ENCODE measurements around the gene CTAGE1.
"Not testable (repeated sequence)": the region's sequence is repeated elsewhere in the genome, so short reads cannot be mapped to it uniquely, and the experiment has no call there.

Gene CTAGE1, protein sequence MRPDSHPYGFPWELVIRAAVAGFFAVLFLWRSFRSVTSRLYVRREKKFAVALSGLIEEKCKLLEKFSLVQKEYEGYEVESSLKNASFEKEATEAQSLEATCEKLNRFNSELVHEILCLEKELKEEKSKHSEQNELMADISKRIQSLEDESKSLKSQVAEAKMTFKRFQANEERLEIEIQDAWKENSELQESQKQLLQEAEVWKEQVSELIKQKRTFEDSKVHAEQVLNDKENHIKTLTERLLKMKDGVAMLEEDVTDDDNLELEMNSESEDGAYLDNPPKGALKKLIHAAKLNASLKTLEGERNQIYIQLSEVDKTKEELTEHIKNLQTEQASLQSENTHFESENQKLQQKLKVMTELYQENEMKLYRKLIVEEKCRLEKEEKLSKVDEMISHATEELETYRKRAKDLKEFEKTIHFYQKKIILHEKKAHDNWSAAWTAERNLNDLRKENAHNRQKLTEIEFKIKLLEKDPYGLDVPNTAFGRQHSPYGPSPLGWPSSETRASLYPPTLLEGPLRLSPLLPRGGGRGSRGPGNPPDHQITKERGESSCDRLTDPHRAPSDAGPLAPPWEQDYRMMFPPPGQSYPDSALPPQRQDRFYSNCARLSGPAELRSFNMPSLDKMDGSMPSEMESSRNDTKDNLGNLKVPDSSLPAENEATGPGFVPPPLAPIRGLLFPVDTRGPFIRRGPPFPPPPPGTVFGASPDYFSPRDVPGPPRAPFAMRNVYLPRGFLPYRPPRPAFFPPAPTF

GRCh38 chr18:22417496-22418188, at the start of gene CTAGE1:
Gene CTAGE1, minus strand, starts transcription at chr18:22417915. Its CDS starts 104 bp downstream, at chr18:22417811.
- H3K4me3 Mint-ChIP-seq, result no peak within 1 kb of the TSS
- no peak within 1 kb of the TSS for H3K27ac Mint-ChIP-seq

GRCh38 chr18:22466608-22467395, 49.1 kb upstream of the CTAGE1 start:
- ATAC-seq (replicated peaks) (no peak), DNase-seq (no peak)
- Mint-ChIP-seq H3K4me1 (no peaks in the 10 kb centered on the region), H3K4me3 (no peak overlapping the region), H3K27ac (no peak overlapping the region), H3K36me3 (no peaks in the 10 kb centered on the region), H3K27me3 (no peaks in the 10 kb centered on the region), H3K9me3 (peaks cover 3 to 5% of the 10 kb centered on the region in 2 donors)

More at GRCh38 chr18:22417496-22418188, at the start of gene CTAGE1:
- no peaks in the 10 kb centered on the region for H3K36me3 Mint-ChIP-seq
- ATAC-seq (replicated peaks) (no peak), DNase-seq (no peak)
- H3K9me3 Mint-ChIP-seq, result peaks cover 0 to 11% of the 10 kb centered on the region in 2 donors
- no peaks in the 10 kb centered on the region for H3K27me3 Mint-ChIP-seq
- H3K4me1 Mint-ChIP-seq, result no peaks in the 10 kb centered on the region

DNA sequence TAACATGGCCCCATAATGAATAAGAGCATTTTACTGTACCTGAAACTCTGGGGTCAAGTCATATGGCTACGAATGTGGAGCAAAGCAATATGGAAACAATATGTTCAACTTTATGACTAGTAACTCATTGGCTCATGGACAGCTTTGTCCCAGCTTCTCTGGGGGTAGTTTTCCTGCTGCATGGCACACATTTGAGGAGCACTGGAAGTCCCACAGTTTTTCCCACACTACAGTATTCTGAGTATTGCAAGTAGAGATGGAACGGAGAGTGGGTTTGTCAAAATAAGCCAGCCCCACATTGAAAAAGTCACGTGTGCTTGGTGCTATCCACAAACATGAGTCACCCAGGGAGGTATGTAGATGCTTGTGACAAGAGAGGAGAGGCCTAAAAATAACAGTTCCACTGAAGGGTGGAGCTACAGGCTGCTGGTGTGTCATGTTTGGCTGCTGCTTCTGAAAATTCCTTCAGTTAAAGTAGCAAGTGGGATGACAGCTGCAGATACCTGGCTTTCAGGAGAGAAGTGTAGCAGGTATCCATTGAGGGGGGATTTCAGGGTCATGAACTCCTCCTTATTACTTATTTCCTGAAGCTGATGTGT, 48.2 kb upstream of the CTAGE1 start:
- DNase-seq (no peak), ATAC-seq (replicated peaks) (no peak)
- no peak overlapping the region for H3K27ac Mint-ChIP-seq
- H3K9me3 Mint-ChIP-seq, result peaks cover 3 to 5% of the 10 kb centered on the region in 2 donors
- H3K4me3 Mint-ChIP-seq, result no peak overlapping the region
- H3K36me3 Mint-ChIP-seq, result no peaks in the 10 kb centered on the region
- no peaks in the 10 kb centered on the region for H3K27me3 Mint-ChIP-seq
- H3K4me1 Mint-ChIP-seq, result no peaks in the 10 kb centered on the region

DNA sequence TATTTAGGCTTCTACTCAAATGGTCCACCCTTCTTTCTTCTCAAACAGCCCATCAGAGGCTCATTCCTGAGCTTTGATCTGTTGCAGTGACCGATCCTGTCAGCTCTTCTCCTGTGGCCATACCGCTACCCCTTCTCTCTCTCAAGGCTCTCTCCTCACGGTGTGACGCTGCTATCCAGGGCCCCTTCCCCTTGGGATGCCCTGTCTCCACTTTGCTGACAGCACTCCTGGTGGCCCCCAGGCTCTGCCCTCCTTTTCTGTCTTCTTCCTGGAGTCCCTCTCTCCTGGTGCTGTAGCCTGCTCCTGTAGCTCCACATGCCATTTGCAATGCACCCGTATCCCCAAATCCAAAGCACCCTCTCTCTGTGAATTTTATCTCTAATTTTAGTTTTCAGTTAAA, 45.4 kb upstream of the CTAGE1 start:
- DNase-seq (no peak), ATAC-seq (replicated peaks) (no peak)
- Mint-ChIP-seq H3K9me3 (peaks cover 0 to 2% of the 10 kb centered on the region in 2 donors), H3K36me3 (no peaks in the 10 kb centered on the region), H3K27me3 (no peaks in the 10 kb centered on the region), H3K4me3 (no peak overlapping the region), H3K4me1 (no peaks in the 10 kb centered on the region), H3K27ac (no peak overlapping the region)

GRCh38 chr18:22459491-22459890, 41.8 kb upstream of the CTAGE1 start:
- H3K4me3 Mint-ChIP-seq, result no peak overlapping the region
- peaks cover 0 to 1% of the 10 kb centered on the region in 2 donors for H3K4me1 Mint-ChIP-seq
- no peak for DNase-seq
- H3K36me3 Mint-ChIP-seq, result no peaks in the 10 kb centered on the region
- H3K27ac Mint-ChIP-seq, result no peak overlapping the region
- H3K27me3 Mint-ChIP-seq, result no peaks in the 10 kb centered on the region
- no peak for ATAC-seq (replicated peaks)
- H3K9me3 Mint-ChIP-seq, result peaks cover 0 to 2% of the 10 kb centered on the region in 2 donors

DNA sequence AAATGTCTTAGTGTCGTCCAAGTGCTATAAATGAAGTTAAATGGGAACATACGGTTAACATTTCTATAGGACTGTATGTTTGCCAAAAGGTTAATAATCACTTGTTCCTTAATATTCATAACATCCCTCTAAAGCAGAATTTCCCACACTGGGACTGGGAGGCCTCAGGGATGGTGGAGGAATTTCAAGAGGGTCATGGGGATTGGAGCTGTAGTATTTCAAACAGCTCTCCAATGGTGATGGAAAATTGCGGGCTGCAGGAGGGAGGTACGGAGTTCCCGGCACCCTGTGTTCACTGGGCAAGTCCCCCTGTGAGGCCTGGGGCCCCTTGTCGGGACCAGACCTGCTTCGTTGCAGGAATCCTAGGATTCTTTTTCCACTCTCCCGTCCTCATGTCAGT, 39.8 kb upstream of the CTAGE1 start:
- no peak overlapping the region for H3K4me3 Mint-ChIP-seq
- ATAC-seq (replicated peaks), result no peak

DNA sequence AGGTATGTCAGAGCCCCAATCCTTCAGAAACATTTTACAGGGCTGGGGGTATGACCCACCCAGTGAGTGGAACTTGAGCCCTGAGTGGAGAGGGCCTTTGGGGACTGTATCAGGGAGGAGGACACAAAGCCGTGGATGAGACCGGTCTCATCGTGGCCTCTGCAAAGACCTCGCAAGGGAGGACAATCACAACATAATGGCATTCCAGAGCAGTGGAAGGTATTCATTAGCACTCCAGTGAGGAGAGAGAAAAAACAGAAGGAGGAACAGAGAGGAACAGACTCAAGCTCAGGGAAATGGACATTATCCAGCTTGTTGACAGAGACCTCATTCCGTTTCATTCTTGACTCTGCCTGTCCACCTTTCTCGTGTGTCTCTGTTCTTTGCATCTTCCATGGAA, 38.8 kb upstream of the CTAGE1 start:
- Mint-ChIP-seq H3K27me3 (no peaks in the 10 kb centered on the region), H3K36me3 (no peaks in the 10 kb centered on the region)

More for the DNA sequence above, 39.8 kb upstream of the CTAGE1 start:
- Mint-ChIP-seq H3K36me3 (no peaks in the 10 kb centered on the region), H3K27me3 (no peaks in the 10 kb centered on the region), H3K9me3 (no peaks in the 10 kb centered on the region), H3K27ac (no peak overlapping the region), H3K4me1 (peaks cover 0 to 1% of the 10 kb centered on the region in 2 donors)
- no peak for DNase-seq

GRCh38 chr18:22456116-22456480, 38.4 kb upstream of the CTAGE1 start:
- no peak overlapping the region for H3K27ac Mint-ChIP-seq
- H3K9me3 Mint-ChIP-seq, result no peaks in the 10 kb centered on the region
- no peaks in the 10 kb centered on the region for H3K36me3 Mint-ChIP-seq
- ATAC-seq (replicated peaks), result no peak
- no peaks in the 10 kb centered on the region for H3K27me3 Mint-ChIP-seq
- peaks cover 0 to 1% of the 10 kb centered on the region in 2 donors for H3K4me1 Mint-ChIP-seq
- H3K4me3 Mint-ChIP-seq, result no peak overlapping the region
- no peak for DNase-seq

More for the DNA sequence above, 38.8 kb upstream of the CTAGE1 start:
- H3K4me1 Mint-ChIP-seq, result peaks cover 0 to 1% of the 10 kb centered on the region in 2 donors
- no peaks in the 10 kb centered on the region for H3K9me3 Mint-ChIP-seq
- no peak overlapping the region for H3K4me3 Mint-ChIP-seq
- DNase-seq (no peak), ATAC-seq (replicated peaks) (no peak)
- H3K27ac Mint-ChIP-seq, result no peak overlapping the region

- no peak overlapping the region for H3K4me3 Mint-ChIP-seq
- peaks cover 0 to 4% of the 10 kb centered on the region in 2 donors for H3K9me3 Mint-ChIP-seq
- no peak overlapping the region for H3K27ac Mint-ChIP-seq
- H3K4me1 Mint-ChIP-seq, result peaks cover 0 to 1% of the 10 kb centered on the region in 2 donors
- ATAC-seq (replicated peaks) (no peak), DNase-seq (no peak)
- no peaks in the 10 kb centered on the region for H3K36me3 Mint-ChIP-seq
- H3K27me3 Mint-ChIP-seq, result no peaks in the 10 kb centered on the region
Observed at GRCh38 chr18:22455425-22456115, 37.9 kb upstream of the CTAGE1 start.

DNA sequence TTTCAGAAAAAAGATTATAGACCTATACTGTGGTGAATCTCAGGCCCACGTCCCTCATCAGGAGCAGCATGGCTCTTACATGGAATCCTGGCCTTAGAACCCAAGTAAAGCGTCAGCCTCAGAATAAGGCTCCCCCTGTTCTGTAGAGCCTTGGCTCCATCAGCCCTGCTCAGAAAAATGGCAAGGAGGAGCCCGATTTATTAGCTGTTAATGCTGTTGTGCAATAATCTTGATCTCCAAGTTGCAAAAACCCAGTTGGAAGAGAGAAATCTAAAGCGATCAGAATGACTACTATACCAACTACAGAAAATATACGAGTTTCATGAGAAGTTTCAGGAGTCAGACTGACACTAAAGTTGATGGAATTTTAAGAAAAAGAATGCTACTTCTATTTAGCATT, 35.6 kb upstream of the CTAGE1 start:
- no peak for ATAC-seq (replicated peaks)
- no peak overlapping the region for H3K4me3 Mint-ChIP-seq
- no peaks in the 10 kb centered on the region for H3K27me3 Mint-ChIP-seq
- H3K36me3 Mint-ChIP-seq, result no peaks in the 10 kb centered on the region
- no peak overlapping the region for H3K27ac Mint-ChIP-seq
- no peak for DNase-seq
- peaks cover 15 to 16% of the 10 kb centered on the region in 2 donors for H3K9me3 Mint-ChIP-seq
- H3K4me1 Mint-ChIP-seq, result peaks cover 0 to 1% of the 10 kb centered on the region in 2 donors

- Mint-ChIP-seq H3K9me3 (peaks cover 15 to 16% of the 10 kb centered on the region in 2 donors), H3K4me1 (peaks cover 0 to 1% of the 10 kb centered on the region in 2 donors), H3K4me3 (no peak overlapping the region), H3K27ac (no peak overlapping the region), H3K36me3 (no peaks in the 10 kb centered on the region), H3K27me3 (no peaks in the 10 kb centered on the region)
- ATAC-seq (replicated peaks) (no peak), DNase-seq (no peak)
Observed at GRCh38 chr18:22452226-22452668, 34.5 kb upstream of the CTAGE1 start.

GRCh38 chr18:22451796-22452195, 34.1 kb upstream of the CTAGE1 start:
- no peaks in the 10 kb centered on the region for H3K36me3 Mint-ChIP-seq
- peaks cover 15 to 16% of the 10 kb centered on the region in 2 donors for H3K9me3 Mint-ChIP-seq
- H3K27ac Mint-ChIP-seq, result no peak overlapping the region
- peaks cover 0 to 1% of the 10 kb centered on the region in 2 donors for H3K4me1 Mint-ChIP-seq
- DNase-seq (no peak), ATAC-seq (replicated peaks) (no peak)
- H3K4me3 Mint-ChIP-seq, result no peak overlapping the region
- H3K27me3 Mint-ChIP-seq, result no peaks in the 10 kb centered on the region

DNA sequence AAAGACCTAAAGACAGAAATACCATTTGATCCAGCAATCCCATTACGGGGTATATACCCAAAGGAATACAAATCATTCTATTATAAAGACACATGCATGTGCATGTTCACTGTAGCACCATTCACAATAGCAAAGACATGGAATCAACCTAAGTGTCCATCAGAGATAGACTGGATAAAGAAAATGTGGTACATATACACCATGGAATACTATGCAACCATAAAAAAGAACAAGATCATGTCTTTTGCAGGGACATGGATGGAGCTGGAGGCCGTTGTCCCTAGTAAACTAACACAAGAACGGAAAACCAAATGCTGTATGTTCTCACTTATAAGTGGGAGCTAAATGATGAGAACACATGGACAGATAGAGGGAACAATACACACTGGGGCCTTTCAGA, 33.1 kb upstream of the CTAGE1 start:
- H3K27ac Mint-ChIP-seq; H3K27me3 Mint-ChIP-seq; H3K36me3 Mint-ChIP-seq; H3K4me3 Mint-ChIP-seq; ATAC-seq (replicated peaks); DNase-seq; H3K4me1 Mint-ChIP-seq: not testable (repeated sequence)
- H3K9me3 Mint-ChIP-seq, result peaks cover 15 to 16% of the 10 kb centered on the region in 2 donors
